NCI-H1436 (cell line): Measurements from ENCODE around the gene CDC45.
A peak's percentile ranks its signal among the peaks of the same experiment; 100 is the strongest.
"Not testable (repeated sequence)": the region's sequence is repeated elsewhere in the genome, so short reads cannot be mapped to it uniquely, and the experiment has no call there.

ENCODE experiments used
- DNase-seq: peaks from one replicate; lab custom pipeline; 2025; lab: John Stamatoyannopoulos, UW

CDC45 gene

DNA sequence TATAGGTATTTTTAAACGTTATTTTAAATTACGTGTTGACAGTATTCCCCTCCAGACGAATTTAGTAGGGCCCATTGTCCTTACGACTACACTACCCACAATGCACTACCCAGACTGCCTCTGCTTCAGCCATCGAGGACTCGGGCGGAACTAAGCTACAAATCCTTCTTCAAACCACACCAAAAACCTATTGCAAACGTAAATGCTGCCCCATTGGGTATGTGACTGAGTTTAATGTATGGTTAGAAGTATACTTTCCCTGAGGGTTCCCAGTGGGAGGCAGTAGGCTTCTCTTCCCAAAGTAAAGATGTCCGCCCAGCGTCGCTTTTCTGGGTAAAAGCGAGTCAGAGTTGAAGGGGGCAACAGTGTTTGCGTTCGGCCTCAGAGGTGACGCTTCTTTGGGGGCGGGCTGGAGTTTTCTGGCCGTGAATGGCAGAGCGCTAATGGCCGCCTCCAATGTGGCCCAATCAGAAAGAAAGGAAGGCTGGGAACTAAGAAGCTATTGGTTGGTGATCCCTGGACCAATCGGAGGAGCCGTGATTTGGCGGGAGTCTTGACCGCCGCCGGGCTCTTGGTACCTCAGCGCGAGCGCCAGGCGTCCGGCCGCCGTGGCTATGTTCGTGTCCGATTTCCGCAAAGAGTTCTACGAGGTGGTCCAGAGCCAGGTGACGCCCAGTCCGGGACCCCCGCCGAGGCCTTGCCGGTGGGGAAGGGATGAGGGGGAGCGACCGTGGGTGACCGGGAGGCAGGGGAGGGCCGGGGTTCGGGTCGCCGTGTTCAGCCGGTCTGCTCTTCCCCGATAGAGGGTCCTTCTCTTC is at the start of gene CDC45:
CDC45 (plus strand) TSS at position 566 of the 818 bp plus-strand sequence; CDS start at position 615, 49 bp downstream.
- peak; percentile 96 for DNase-seq

- no peak for DNase-seq
These were observed 49.5 kb upstream of the CDC45 start for GRCh38 chr22:19429950-19430889.

DNA sequence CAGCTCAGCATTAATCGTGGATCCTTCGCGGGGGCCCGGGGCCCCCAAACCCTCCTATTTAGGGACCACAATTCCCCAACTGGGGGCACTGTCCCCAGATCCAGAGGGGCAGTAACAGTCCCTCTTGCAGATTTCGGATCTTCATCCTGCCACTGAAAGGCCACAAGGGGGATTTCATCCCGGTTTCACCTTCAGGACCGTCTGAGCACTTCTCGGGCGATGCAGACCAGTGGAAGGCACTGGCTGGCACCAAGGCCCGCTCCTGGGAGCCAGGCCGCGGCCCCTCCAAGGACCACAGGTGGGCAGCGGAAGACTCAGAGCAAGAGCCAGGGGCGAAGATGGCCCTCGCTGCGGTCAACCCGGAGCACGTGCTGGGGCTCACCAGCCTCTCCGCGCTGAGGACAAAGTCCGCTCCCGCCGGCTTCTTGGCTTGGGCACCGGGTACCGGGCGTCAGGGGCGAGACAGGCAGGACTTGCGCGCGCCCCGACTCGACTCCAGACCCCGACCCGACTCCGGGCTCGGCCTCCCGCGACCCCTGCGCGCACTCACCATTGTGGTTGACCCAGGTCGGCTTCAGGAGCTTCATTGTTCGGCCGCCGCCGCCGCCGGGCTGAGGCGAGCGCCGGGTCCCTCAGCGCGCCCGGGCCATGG is 48.7 kb upstream of the CDC45 start:
- DNase-seq = no peak

GRCh38 chr22:19431649-19432132 is 48.0 kb upstream of the CDC45 start, which contains the start of gene HIRA:
HIRA (minus strand) TSS chr22:19431733; CDS start chr22:19431476, 257 bp downstream.
- DNase-seq = peak; percentile 72

DNA sequence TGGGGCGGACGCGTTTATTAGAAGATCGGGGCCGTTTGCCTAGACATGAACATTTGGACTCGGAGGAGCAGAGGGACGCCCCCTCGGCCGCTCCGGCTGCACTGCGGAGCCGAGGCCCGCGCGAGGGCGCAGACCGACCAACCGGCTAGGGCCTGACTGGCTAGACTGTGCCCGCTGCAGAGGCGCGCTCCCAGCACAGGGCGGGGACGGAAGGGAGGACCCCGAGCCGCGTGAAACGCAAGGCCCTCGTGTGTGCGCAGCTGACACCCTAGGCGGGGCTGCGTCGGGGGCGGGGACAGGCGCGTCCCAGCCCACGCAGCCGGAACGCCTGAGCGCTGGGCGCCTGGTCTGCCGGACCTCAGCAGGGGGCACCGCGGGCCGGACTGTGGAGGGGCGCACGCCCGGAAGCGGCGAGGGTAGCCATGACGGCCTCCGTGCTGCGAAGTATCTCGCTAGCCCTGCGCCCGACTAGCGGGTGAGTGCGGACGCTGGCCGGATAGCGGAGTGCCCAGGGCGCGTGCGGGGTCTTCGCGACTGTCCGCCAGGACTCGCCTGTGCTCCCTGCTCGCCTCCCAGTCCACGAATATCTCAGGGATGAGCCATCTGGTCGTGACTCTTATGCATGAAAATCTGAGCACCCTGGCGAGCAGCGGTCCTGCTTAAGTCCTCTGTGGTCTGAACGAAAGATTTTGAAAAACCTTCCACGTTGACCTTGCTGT is 47.4 kb upstream of the CDC45 start, which contains the start of gene MRPL40:
MRPL40 (plus strand) TSS at position 413 of the 719 bp plus-strand sequence; CDS start at position 423, 10 bp downstream.
- peak; percentile 91 for DNase-seq

DNA sequence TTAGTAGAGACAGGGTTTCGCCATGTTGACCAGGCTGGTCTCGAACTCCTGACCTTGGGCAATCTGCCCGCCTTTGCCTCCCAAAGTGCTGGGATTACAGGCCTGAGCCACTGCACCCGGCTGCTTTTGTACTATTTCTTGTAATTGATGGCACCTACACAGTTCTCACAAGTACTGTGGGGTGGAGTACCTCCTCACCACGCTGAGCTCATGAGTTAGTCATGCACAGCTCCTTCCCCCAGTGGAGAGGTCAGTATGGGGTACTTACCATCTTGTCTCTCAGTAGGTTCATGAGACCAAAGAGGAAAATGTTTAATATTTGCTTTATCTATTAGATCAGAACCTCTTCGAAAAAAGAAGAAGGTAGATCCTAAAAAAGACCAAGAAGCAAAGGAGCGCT is 45.3 kb upstream of the CDC45 start:
- no peak for DNase-seq

DNA sequence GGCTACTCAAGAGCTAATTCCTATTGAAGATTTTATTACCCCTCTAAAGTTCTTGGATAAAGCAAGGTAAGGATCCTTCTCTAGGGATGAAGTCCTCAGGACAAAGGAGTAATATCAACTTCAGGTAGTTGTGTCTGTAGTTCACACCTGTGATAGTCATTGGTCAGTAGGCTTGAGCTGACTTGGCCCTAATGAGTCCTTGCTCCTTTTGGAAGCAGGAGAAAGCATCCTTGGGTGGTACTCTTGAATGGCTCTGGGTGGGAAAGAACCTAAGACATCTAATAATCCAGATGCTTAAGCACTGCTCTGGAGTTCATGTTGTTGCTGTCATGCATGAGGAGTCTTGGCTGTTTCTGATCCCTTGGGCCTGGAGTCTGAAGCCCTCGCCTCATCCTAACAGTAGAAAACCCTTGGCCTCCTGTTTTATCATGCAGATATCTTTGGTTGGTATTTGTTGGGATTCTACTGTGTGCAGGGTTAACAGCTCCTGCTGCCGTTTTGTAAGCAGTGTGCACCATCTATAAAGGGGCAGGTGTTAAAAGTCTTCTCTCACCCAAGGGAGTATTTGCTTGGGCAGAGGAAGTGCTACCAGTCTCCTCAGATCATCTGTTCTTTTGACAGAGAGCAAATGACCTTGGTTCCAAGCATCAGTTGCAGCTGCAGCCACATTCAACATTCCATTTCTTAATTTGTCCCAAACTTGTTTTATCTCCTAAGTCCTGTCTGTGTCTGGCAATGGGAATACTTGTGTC is 44.7 kb upstream of the CDC45 start:
- DNase-seq = no peak

- DNase-seq = not testable (repeated sequence)
These were observed 43.1 kb upstream of the CDC45 start for GRCh38 chr22:19436444-19437161.

DNA sequence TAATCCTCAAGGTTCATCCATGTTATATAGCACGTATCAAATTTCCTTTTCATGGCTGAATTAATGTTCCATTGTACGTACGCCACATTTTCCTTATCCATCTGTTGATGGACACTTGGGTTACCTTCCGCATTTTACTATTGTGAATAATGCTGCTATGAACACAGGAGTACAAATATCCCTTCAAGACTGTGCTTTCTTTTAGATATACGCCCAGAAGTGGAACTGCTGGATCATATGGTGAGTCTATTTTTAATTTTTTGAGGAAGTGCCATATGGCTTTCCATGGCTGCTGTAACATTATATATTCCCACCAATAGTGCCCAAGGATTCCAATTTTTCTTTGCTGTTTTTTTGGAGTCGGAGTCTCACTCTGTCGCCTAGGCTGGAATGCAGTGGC is 41.4 kb upstream of the CDC45 start:
- no peak for DNase-seq

DNA sequence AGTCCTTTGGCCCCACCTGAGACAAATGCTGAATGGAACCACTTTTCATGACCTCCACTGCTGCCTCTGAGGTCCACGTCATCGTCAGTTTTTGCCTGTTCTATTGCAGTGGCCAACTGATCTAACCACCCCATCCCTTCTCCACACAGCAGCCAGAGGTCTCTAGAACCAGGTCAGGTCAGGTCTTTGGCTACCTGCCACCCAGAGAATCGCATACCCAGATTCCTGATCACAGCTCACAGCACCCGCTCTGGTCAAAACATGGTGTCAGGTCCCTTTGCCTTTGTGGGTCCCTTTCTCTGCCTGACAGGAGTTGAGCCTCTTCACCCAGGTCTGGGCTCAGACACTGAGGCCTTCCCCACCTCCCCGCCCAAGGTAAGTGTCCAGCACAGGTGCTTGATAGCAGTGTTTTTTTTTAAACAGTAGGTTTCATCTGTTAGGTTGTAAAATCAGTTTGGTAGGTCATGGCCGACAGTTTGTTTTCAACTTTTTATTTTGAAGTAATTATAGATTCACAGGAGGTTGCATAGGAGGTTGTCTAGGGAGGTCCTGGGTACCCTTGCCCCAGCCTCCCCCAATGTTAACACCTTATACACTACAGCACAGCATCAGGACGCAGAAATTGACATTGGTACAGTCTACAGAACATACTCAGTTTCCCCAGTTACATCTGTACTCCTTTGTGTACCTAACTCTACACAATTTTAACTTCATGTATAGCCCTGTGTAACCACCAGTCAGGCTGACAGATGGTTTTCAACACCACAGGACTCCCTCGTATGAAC is 39.1 kb upstream of the CDC45 start:
- no peak for DNase-seq

- no peak for DNase-seq
These were observed 37.6 kb upstream of the CDC45 start for GRCh38 chr22:19442166-19442565.

DNA sequence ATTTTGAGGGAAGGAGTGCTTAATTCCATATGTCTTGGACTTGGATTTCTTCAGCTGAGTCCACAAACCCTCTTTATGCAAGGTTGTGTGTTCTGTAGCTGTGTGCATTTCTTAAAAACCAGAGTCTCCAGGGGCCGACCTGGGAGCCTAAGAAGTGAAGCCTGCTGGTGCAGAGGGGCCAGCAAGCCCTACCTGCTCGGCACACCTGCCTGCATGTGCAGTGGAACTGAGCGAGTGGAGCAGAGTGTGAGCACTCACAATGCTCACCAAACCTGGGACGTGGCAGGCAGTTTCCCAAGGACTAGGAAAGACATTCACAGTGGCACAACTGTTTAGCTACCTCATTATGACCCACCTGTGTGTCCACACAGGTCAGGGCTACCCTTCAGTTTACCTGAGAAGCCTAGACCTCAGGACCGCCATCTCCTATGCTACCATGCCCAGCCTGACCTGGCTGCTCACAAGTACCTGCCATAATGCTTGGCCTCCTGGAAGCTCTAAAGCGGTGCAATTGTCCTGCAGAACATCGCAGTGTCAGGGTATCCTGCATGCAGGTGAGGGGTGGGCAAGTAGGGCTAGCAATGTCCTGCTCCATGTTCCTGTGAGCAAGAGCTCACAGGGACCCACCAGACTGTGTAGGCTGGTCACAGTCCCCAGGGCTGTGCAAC is 36.0 kb upstream of the CDC45 start:
- DNase-seq = no peak

DNA sequence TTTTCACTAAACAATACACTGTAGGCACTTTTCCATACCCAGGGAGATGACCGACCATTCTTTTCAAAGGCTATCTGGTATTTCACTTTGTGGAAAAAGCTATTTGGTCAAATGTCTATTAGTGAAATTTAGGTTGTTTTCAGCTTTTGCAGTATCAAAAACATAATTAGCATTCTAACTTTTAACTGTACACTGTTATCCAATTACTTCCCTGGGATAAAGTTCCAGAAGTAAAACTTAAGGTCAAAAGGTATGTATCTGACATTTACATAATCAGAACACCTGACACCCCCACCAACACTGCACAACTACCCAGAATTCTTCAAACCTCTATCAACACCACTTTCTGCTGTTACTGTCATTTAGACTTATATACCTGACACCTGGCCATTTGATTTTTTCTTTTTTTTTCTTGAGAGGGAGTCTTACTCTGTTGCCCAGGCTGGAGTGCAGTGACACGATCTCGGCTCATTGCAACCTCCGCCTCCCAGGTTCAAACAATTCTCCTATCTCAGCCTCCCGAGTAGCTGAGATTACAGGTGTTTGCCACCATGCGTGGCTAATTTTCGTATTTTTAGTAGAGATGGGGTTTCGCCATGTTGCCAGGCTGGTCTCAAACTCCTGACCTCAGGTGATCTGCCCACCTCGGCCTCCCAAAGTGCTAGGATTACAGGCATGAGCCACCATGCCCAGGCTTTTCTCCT is 34.3 kb upstream of the CDC45 start:
- not testable (repeated sequence) for DNase-seq

- no peak for DNase-seq
These were observed 33.0 kb upstream of the CDC45 start for GRCh38 chr22:19446603-19447329.

- peak; percentile 92 for DNase-seq
These were observed 32.2 kb upstream of the CDC45 start, which contains the start of gene C22orf39 for GRCh38 chr22:19447330-19448075. C22orf39 (minus strand) TSS chr22:19447711; CDS start chr22:19447688, 23 bp downstream.

- peak; percentile 85 for DNase-seq
These were observed 31.6 kb upstream of the CDC45 start for GRCh38 chr22:19448076-19448607.
